Neural cell (in vitro differentiated cells): ENCODE results near the gene ISG20. TPM values are rescaled to one million over a fixed set of nuclear protein-coding genes. Genes with fewer than 3 reads are reported as not detected.

ENCODE experiments used
- H2AFZ ChIP-seq: fragments of 200-600, 300-800 bp; sonication (generic), shearing (Covaris generic); 2 replicates; pipeline ENCODE4 v1.6.0; 2014; ENCODE audit warnings: low read depth, mild to moderate bottlenecking, antibody characterized with exemption, low read length, moderate library complexity
- H3F3A ChIP-seq: fragments of 200-600 bp; shearing (Covaris generic); 2 replicates; pipeline ENCODE4 v1.6.1; 2016; ENCODE audit warnings: mild to moderate bottlenecking, moderate library complexity, mixed read lengths, antibody characterized with exemption, low read length; ENCODE audit not compliant: insufficient read depth, poor library complexity, severe bottlenecking
- H3K27ac ChIP-seq: fragments of 200-600, 300-800 bp; sonication (generic), shearing (Covaris generic); 2 replicates; pipeline ENCODE4 v1.5.1; 2014; ENCODE audit warnings: mild to moderate bottlenecking, low read length, moderate library complexity
- H3K27me3 ChIP-seq: fragments of 300-800, 200-600 bp; sonication (generic), shearing (Covaris generic); 2 replicates; pipeline ENCODE4 v1.6.0; 2014; ENCODE audit warnings: mild to moderate bottlenecking, low read depth, low read length, moderate library complexity; ENCODE audit not compliant: insufficient read depth
- H3K36me3 ChIP-seq: fragments of 300-800, 200-600 bp; sonication (generic), shearing (Covaris generic); 2 replicates; pipeline ENCODE4 v1.5.1; 2014; ENCODE audit warnings: mild to moderate bottlenecking, antibody characterized with exemption, low read length, moderate library complexity; ENCODE audit not compliant: insufficient read depth
- H3K4me2 ChIP-seq: fragments of 300-800, 200-600 bp; sonication (generic), shearing (Covaris generic); 2 replicates; pipeline ENCODE4 v1.6.0; 2014; ENCODE audit warnings: mild to moderate bottlenecking, low read length
- H3K4me3 ChIP-seq: fragments of 300-800, 200-600 bp; sonication (generic), shearing (Covaris generic); 2 replicates; pipeline ENCODE4 v1.5.1; 2014; ENCODE audit warnings: mild to moderate bottlenecking, low read length, moderate library complexity
- H3K79me2 ChIP-seq: fragments of 200-600 bp; shearing (Covaris generic); replicated peaks from 2 replicates; pipeline ENCODE4 v1.6.0; 2014; ENCODE audit warnings: mild to moderate bottlenecking, low read length, moderate library complexity; ENCODE audit not compliant: insufficient read depth
- H3K9ac ChIP-seq: fragments of 300-800, 200-600 bp; sonication (generic), shearing (Covaris generic); 2 replicates; pipeline ENCODE4 v1.6.1; 2016; ENCODE audit warnings: mild to moderate bottlenecking, low read length, mixed read lengths
- H3K9me2 ChIP-seq: fragments of 200-600 bp; shearing (Covaris generic); 2 replicates; pipeline ENCODE4 v1.6.1; 2016; ENCODE audit warnings: mild to moderate bottlenecking, low read length, mixed read lengths; ENCODE audit not compliant: insufficient read depth
- H3K9me3 ChIP-seq: fragments of 200-600, 300-800 bp; sonication (generic), shearing (Covaris generic); 2 replicates; pipeline ENCODE4 v1.6.1; 2016; ENCODE audit warnings: mild to moderate bottlenecking, mixed run types, low read length, moderate library complexity, mixed read lengths
- H4K20me1 ChIP-seq: fragments of 200-600 bp; shearing (Covaris generic); 2 replicates; pipeline ENCODE4 v1.6.1; 2016; ENCODE audit warnings: mild to moderate bottlenecking, mixed run types; ENCODE audit not compliant: insufficient read depth
- EP300 ChIP-seq: fragments of 450-650 bp; conservative IDR thresholded peaks from 2 replicates; pipeline ENCODE4 v1.6.1; 2014; ENCODE audit warnings: antibody characterized with exemption, mild to moderate bottlenecking, moderate library complexity; ENCODE audit not compliant: poor library complexity, severe bottlenecking
- EZH2 ChIP-seq: fragments of 200-600, 300-800 bp; shearing (Covaris generic), sonication (generic); IDR thresholded peaks from 2 replicates; pipeline ENCODE4 v1.6.1; 2014; ENCODE audit warnings: antibody characterized with exemption, low read length, borderline replicate concordance, mild to moderate bottlenecking; ENCODE audit not compliant: insufficient read depth, poor library complexity, severe bottlenecking
- MXI1 ChIP-seq: fragments of 450-650 bp; conservative IDR thresholded peaks from 2 replicates; pipeline ENCODE4 v1.6.1; 2014; ENCODE audit warnings: antibody characterized with exemption, mild to moderate bottlenecking; ENCODE audit not compliant: poor library complexity, severe bottlenecking
- POLR2AphosphoS5 ChIP-seq: IDR thresholded peaks from 2 replicates; pipeline ENCODE4 v1.6.1; 2012
- RAD21 ChIP-seq: fragments of 450-650 bp; conservative IDR thresholded peaks from 2 replicates; pipeline ENCODE4 v1.6.1; 2014; ENCODE audit warnings: antibody characterized with exemption, mild to moderate bottlenecking, moderate library complexity
- SMC3 ChIP-seq: fragments of 450-650 bp; conservative IDR thresholded peaks from 2 replicates; pipeline ENCODE4 v1.6.1; 2014; ENCODE audit warnings: antibody characterized with exemption, mild to moderate bottlenecking, moderate library complexity; ENCODE audit not compliant: poor library complexity
- TAF1 ChIP-seq: IDR thresholded peaks from 2 replicates; pipeline ENCODE4 v1.6.1; 2012; ENCODE audit warnings: low read depth
- polyA plus RNA-seq: library from polyadenylated mRNA; depleted of rRNA; stranded (reverse); fragments of >200 nt; gene quantifications from 2 replicates; pipeline ENCODE4 v1.2.3, GENCODE V29; 2014
- TF ChIP-seq, protein P1 (sequence below): fragments of 450-650 bp; IDR thresholded peaks from 2 replicates; pipeline ENCODE4 v1.5.1; 2014; ENCODE audit warnings: antibody characterized with exemption, mild to moderate bottlenecking, moderate library complexity; ENCODE audit not compliant: poor library complexity, severe bottlenecking
- TF ChIP-seq, protein P2 (sequence below): IDR thresholded peaks from 2 replicates; pipeline ENCODE4 v1.6.1; 2012; ENCODE audit warnings: borderline replicate concordance

Gene ISG20
- polyA plus RNA-seq, 1 donor from 2014 or later: 0.88 TPM

- Histone ChIP-seq H3K27me3 (no peaks in the 10 kb centered on the region), H3K9me3 (no peaks in the 10 kb centered on the region), H3K4me3 (no peak overlapping the region), H3K27ac (no peak overlapping the region), H3F3A (no peaks in the 10 kb centered on the region), H3K9ac (no peak overlapping the region), H3K4me2 (no peak overlapping the region), H4K20me1 (no peaks in the 10 kb centered on the region), H3K36me3 (no peaks in the 10 kb centered on the region), H2AFZ (no peak overlapping the region), H3K9me2 (no peaks in the 10 kb centered on the region), H3K79me2 (no peaks in the 10 kb centered on the region)
- no peak for TF ChIP-seq TAF1
- TF ChIP-seq EZH2: no peak
- no peak for TF ChIP-seq MXI1
- TF ChIP-seq, protein P1, sequence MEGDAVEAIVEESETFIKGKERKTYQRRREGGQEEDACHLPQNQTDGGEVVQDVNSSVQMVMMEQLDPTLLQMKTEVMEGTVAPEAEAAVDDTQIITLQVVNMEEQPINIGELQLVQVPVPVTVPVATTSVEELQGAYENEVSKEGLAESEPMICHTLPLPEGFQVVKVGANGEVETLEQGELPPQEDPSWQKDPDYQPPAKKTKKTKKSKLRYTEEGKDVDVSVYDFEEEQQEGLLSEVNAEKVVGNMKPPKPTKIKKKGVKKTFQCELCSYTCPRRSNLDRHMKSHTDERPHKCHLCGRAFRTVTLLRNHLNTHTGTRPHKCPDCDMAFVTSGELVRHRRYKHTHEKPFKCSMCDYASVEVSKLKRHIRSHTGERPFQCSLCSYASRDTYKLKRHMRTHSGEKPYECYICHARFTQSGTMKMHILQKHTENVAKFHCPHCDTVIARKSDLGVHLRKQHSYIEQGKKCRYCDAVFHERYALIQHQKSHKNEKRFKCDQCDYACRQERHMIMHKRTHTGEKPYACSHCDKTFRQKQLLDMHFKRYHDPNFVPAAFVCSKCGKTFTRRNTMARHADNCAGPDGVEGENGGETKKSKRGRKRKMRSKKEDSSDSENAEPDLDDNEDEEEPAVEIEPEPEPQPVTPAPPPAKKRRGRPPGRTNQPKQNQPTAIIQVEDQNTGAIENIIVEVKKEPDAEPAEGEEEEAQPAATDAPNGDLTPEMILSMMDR: no peak
- TF ChIP-seq SMC3: no peak
- TF ChIP-seq POLR2AphosphoS5: no peak
- no peak for TF ChIP-seq RAD21
- TF ChIP-seq EP300: no peak
- TF ChIP-seq, protein P2, sequence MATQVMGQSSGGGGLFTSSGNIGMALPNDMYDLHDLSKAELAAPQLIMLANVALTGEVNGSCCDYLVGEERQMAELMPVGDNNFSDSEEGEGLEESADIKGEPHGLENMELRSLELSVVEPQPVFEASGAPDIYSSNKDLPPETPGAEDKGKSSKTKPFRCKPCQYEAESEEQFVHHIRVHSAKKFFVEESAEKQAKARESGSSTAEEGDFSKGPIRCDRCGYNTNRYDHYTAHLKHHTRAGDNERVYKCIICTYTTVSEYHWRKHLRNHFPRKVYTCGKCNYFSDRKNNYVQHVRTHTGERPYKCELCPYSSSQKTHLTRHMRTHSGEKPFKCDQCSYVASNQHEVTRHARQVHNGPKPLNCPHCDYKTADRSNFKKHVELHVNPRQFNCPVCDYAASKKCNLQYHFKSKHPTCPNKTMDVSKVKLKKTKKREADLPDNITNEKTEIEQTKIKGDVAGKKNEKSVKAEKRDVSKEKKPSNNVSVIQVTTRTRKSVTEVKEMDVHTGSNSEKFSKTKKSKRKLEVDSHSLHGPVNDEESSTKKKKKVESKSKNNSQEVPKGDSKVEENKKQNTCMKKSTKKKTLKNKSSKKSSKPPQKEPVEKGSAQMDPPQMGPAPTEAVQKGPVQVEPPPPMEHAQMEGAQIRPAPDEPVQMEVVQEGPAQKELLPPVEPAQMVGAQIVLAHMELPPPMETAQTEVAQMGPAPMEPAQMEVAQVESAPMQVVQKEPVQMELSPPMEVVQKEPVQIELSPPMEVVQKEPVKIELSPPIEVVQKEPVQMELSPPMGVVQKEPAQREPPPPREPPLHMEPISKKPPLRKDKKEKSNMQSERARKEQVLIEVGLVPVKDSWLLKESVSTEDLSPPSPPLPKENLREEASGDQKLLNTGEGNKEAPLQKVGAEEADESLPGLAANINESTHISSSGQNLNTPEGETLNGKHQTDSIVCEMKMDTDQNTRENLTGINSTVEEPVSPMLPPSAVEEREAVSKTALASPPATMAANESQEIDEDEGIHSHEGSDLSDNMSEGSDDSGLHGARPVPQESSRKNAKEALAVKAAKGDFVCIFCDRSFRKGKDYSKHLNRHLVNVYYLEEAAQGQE: no peak
These were observed 45.5 kb downstream of the ISG20 start for GRCh38 chr15:88684345-88684744.

DNA sequence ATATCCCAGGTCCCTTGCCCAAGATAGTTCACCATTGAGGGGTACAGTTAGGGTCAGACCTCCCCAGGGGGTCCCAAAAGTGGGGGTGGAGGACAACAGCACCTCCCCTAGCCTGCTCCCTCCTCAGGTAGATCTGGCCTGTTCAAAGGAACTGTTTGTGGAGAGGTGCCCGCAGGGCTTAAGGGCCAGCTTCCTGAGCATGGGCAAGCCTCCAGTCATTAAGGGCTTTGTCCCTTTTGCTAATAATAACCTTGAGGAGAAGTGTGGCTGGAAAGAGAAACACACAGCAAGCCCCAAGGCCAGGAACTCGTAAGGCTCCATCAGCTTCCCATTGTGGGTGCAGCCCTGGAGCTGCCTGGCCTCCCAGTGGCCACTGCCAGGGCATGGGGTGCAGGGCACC, 47.4 kb downstream of the ISG20 start:
- no peaks in the 10 kb centered on the region for H3K27me3 ChIP-seq
- H3K9me2 ChIP-seq: no peaks in the 10 kb centered on the region
- no peaks in the 10 kb centered on the region for H3K79me2 ChIP-seq
- no peak overlapping the region for H3K27ac ChIP-seq
- H3K9ac ChIP-seq: no peak overlapping the region
- H2AFZ ChIP-seq: no peak overlapping the region
- TF ChIP-seq POLR2AphosphoS5 (no peak), TAF1 (no peak), MXI1 (no peak)
- TF ChIP-seq, protein P2: no peak
- TF ChIP-seq, protein P1: no peak
- H3K9me3 ChIP-seq: peaks cover 3% of the 10 kb centered on the region
- no peak overlapping the region for H3K4me2 ChIP-seq
- no peaks in the 10 kb centered on the region for H3K36me3 ChIP-seq
- no peaks in the 10 kb centered on the region for H4K20me1 ChIP-seq
- H3K4me3 ChIP-seq: no peak overlapping the region
- no peaks in the 10 kb centered on the region for H3F3A ChIP-seq
